ENCODE data around the gene CKS1B. TPM values are rescaled to one million over a fixed set of nuclear protein-coding genes. Genes with fewer than 3 reads are reported as not detected.
A peak's percentile ranks its signal among the peaks of the same experiment; 100 is the strongest.

CKS1B gene
- total and polyA plus RNA-seq, 9 of the 15 experiments (the other 6 are each of a cell fraction or from before 2014, with no cell fraction given) = 215 to 1,103 (median 460) TPM

DNA sequence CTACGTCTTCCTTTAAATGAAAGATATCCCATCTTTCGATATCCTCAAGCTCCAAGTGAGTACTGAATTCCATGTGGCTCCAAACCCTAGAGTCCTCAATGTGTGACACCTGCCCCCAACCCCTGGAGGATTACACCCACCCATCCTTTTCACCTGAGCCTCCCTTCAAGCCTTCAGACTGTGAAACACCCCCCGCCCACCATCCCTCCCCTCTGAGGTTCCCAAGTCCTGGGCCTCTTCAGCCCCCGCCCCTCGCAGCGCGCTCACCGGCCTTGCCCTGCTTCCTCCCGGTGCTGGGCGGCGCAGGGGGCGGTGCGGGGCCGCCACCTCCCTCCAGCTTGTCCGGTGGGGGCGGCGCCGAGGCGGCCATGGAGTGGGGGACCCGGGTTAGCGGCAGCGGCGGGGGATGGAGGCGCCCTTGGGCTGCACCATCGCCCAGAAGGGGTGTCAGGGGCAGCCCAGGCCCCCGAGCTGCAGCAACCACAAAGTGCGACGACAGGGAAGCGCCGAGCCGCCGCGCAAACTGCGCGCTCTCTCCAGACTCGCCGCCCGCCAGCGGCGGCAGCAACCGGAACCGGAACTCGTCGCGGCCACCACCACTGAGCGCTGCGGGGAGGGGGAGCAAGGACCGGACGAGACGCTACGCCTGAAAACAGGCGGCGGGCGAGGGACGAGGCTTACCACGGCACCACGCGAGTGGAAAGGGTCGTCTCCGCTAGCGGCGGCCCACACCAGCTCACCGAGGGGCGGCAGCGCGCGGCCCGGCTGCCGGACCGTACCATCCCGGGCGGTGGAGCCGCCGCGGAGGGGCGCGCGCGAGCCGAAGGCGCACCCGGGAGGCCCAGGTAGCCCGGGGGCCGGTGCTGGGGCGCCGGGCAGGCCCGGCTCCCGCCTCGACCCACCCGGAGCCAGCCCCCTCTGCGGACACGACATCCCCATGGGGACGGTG, 13.0 kb upstream of the CKS1B start, which contains the start of gene PYGO2 (continued):
- TF ChIP-seq, protein P1, sequence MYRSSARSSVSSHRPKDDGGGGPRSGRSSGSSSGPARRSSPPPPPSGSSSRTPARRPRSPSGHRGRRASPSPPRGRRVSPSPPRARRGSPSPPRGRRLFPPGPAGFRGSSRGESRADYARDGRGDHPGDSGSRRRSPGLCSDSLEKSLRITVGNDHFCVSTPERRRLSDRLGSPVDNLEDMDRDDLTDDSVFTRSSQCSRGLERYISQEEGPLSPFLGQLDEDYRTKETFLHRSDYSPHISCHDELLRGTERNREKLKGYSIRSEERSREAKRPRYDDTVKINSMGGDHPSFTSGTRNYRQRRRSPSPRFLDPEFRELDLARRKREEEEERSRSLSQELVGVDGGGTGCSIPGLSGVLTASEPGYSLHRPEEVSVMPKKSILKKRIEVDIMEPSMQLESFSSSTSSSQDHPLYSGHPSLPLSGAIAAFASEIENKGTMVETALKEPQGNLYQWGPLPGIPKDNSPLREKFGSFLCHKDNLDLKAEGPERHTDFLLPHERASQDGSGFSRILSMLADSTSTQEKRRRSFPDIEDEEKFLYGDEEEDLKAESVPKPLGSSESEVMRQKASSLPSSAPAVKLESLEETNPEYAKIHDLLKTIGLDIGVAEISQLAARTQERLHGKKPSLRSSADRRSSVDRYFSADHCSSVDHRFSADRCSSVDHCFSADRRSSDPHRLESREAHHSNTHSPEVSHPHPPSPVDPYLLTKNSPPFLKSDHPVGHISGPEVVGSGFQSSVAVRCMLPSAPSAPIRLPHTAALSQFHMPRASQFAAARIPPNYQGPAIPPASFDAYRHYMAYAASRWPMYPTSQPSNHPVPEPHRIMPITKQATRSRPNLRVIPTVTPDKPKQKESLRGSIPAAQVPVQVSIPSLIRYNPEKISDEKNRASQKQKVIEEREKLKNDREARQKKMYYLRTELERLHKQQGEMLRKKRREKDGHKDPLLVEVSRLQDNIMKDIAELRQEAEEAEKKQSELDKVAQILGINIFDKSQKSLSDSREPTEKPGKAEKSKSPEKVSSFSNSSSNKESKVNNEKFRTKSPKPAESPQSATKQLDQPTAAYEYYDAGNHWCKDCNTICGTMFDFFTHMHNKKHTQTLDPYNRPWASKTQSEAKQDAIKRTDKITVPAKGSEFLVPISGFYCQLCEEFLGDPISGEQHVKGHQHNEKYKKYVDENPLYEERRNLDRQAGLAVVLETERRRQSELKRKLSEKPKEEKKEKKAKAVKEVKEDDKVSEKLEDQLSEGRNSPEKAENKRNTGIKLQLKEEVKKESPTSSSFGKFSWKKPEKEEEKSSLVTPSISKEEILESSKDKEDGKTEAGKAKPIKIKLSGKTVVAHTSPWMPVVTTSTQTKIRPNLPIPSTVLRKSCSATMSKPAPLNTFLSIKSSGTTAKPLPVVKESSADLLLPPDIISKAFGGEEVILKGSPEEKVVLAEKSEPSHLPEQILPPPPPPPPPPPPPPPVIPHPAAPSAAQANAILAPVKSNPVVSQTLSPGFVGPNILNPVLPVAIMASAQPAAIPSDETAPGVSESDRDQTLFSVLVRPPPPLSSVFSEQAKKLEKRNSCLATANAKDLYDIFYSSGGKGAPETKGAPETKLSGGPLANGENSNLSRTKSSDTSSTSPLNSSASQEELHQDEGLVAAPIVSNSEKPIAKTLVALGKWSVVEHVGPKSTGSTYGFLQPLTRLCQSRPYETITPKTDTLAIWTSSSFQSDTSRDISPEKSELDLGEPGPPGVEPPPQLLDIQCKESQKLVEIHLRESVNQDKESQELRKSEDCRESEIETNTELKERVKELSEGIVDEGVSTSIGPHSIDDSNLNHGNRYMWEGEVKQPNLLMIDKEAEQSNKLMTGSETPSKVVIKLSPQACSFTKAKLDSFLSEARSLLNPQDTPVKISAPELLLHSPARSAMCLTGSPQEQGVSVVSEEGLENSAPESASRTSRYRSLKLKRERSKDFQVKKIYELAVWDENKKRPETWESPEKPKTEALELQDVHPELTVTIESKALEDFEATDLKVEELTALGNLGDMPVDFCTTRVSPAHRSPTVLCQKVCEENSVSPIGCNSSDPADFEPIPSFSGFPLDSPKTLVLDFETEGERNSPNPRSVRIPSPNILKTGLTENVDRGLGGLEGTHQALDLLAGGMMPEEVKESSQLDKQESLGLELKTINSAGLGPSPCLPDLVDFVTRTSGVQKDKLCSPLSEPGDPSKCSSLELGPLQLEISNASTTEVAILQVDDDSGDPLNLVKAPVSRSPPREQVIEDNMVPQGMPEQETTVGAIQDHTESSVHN (IDR thresholded peaks at IDR 0.05; ENCODE audit: borderline replicate concordance in 1 of 2, low read depth in 1 of 2) = no peak
- no peak for TF ChIP-seq DIDO1 (tag; IDR thresholded peaks at IDR 0.05; ENCODE audit: low read depth)
- TF ChIP-seq EHMT2 (IDR thresholded peaks at IDR 0.05) = no peak
- TF ChIP-seq ELF2 (CRISPR knock-in tag; IDR thresholded peaks at IDR 0.05) = 0 out of 2 replicates have a peak, but pooled peaks have one; percentile 61
- peak; percentile 88 for TF ChIP-seq RBM22 (IDR thresholded peaks at IDR 0.05; ENCODE audit: low read depth, low read length, poor library complexity, severe bottlenecking)
- TF ChIP-seq, protein P2, sequence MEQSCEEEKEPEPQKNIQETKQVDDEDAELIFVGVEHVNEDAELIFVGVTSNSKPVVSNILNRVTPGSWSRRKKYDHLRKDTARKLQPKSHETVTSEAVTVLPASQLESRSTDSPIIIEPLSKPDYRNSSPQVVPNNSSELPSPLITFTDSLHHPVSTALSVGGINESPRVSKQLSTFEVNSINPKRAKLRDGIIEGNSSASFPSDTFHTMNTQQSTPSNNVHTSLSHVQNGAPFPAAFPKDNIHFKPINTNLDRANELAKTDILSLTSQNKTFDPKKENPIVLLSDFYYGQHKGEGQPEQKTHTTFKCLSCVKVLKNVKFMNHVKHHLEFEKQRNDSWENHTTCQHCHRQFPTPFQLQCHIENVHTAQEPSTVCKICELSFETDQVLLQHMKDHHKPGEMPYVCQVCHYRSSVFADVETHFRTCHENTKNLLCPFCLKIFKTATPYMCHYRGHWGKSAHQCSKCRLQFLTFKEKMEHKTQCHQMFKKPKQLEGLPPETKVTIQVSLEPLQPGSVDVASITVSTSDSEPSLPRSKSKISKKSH (CRISPR knock-in tag; IDR thresholded peaks at IDR 0.05) = 0 out of 2 replicates have a peak, but pooled peaks have one; percentile 50
- TF ChIP-seq, protein P3, sequence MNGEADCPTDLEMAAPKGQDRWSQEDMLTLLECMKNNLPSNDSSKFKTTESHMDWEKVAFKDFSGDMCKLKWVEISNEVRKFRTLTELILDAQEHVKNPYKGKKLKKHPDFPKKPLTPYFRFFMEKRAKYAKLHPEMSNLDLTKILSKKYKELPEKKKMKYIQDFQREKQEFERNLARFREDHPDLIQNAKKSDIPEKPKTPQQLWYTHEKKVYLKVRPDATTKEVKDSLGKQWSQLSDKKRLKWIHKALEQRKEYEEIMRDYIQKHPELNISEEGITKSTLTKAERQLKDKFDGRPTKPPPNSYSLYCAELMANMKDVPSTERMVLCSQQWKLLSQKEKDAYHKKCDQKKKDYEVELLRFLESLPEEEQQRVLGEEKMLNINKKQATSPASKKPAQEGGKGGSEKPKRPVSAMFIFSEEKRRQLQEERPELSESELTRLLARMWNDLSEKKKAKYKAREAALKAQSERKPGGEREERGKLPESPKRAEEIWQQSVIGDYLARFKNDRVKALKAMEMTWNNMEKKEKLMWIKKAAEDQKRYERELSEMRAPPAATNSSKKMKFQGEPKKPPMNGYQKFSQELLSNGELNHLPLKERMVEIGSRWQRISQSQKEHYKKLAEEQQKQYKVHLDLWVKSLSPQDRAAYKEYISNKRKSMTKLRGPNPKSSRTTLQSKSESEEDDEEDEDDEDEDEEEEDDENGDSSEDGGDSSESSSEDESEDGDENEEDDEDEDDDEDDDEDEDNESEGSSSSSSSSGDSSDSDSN (IDR thresholded peaks at IDR 0.05; ENCODE audit: borderline replicate concordance in 1 of 2, low read depth in 2 of 2, low read length in 2 of 2) = peak; percentile 65 to 81; a peak in 3 of 4 replicates
- TF ChIP-seq ZBTB1 (CRISPR knock-in tag; IDR thresholded peaks at IDR 0.05; ENCODE audit: borderline replicate concordance, low read depth) = peak; percentile 72; the same call in 1 of the 2 replicates
- no peak for TF ChIP-seq ZKSCAN1 (IDR thresholded peaks at IDR 0.05; ENCODE audit: low read depth, low read length)
- no peak for TF ChIP-seq MEF2A (IDR thresholded peaks at IDR 0.05; ENCODE audit: control insufficient read depth, low read depth, low read length)
- no peak for TF ChIP-seq DDX20 (tag; IDR thresholded peaks at IDR 0.05; ENCODE audit: low read depth)
